Jurkat, Clone E6-1 (cell line): Measurements from ENCODE around the gene ADAM8.
"Not testable (repeated sequence)": the region's sequence is repeated elsewhere in the genome, so short reads cannot be mapped to it uniquely, and the experiment has no call there.

Source experiments
- DNase-seq: peaks from one replicate; pipeline ENCODE4 v3.0.0-alpha.2; 2011; ENCODE audit warnings: low read depth, low spot score
- H3K4me3 ChIP-seq: 2 replicates; pipeline ENCODE4 v1.5.1; 2011; ENCODE audit warnings: mild to moderate bottlenecking, low read length, control low read depth, moderate library complexity

Gene ADAM8

DNA sequence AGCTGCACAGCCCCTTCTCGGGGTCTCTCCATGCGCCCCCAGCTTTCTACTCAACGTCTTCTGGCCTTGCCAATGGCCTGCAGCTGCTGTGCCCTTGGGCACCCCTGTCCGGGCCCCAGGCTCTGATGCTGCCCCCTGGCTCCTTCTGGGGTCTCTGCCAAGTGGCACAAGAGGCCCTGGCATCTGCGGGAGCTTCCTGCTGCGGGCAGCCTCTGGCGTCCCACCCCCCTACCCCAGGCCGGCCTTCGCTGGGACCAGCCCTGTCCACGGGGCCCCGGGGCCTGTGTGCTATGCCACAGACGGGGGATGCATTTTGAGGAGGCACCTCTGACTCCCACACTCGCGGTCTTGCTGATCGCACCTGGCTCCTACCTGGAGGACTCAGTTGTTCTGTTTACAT, 36.7 kb downstream of the ADAM8 start:
- no peak for DNase-seq

DNA sequence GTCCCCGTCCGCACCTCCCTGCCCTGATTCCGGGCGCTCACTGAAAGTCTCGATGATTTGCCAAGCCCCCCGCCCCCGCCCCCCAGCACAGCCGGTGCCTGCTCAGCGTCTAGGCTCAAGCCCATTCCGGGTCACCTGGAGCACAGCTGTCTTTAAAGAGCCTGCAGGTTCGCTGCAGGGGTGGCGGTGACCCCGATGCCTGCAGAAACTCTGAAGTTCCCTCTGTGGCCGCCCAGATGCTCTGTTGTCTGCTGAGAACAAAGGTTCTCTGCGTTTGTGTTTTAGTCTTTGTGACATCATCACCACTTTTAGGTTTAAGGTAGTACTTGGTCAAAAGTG, 38.2 kb downstream of the ADAM8 start:
- H3K4me3 ChIP-seq, result no peak overlapping the region
- no peak for DNase-seq

More for the DNA sequence above, 36.7 kb downstream of the ADAM8 start:
- H3K4me3 ChIP-seq, result no peak overlapping the region

DNA sequence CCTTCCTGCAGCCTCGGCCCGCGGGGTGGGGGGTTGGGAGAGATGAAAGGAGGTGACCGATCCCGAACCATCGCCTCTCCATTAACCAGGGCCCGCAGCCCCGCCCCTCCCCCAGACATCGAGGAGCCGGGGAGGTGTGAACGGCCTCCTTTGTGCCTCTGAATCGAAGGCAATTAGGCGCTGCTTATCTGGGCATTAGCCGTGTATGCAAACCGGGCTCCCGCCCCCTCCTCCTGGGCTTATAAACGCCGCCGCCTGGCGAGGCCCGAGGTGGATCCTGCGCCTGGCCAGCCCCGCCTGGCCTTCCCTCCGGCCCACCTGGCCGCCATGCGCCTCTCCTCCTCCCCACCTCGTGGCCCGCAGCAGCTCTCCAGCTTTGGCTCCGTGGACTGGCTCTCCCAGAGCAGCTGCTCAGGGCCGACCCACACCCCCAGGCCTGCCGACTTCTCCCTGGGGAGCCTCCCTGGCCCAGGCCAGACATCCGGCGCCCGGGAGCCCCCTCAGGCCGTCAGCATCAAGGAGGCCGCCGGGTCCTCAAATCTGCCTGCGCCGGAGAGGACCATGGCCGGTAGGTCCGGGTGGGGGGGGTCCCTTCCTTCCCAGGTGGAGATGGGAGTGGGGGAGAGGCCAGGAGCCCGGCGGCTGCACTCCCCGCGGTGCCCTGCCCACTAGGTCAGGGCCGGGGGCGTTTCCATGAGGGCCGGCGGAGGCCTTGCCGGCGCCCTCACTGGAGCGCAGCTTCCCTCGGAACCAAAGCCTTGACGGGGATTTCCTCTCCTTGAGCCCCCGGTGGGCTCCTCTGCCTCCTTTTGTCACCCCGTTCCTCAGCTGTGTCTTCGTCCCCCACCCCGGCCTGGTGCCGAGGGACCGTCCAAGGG, 38.8 kb downstream of the ADAM8 start, which contains the start of gene VENTX:
Gene VENTX, plus strand, starts transcription at position 268 of the 878 bp plus-strand sequence. Its CDS starts 60 bp downstream, at position 328.
- no peak for DNase-seq
- no peak within 1 kb of the TSS for H3K4me3 ChIP-seq

DNA sequence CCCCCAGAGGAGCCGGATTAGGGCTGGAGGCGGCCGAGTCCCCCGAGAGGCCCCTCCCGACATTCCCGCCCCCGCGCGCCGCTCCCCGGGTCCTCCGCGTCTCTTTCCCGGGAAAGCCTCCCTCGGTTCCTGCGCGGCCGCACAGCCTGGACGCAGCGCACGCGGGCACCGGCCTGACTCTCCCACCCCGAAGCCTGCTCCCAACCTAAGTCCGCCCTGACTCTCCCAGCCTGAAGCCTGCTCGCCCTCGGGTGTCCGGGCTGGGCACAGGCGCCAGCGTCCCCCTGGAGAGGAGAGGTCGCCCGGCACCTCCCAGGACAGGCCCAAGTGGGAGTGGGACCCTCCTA, 39.5 kb downstream of the ADAM8 start:
- no peak for DNase-seq
- no peak overlapping the region for H3K4me3 ChIP-seq

DNA sequence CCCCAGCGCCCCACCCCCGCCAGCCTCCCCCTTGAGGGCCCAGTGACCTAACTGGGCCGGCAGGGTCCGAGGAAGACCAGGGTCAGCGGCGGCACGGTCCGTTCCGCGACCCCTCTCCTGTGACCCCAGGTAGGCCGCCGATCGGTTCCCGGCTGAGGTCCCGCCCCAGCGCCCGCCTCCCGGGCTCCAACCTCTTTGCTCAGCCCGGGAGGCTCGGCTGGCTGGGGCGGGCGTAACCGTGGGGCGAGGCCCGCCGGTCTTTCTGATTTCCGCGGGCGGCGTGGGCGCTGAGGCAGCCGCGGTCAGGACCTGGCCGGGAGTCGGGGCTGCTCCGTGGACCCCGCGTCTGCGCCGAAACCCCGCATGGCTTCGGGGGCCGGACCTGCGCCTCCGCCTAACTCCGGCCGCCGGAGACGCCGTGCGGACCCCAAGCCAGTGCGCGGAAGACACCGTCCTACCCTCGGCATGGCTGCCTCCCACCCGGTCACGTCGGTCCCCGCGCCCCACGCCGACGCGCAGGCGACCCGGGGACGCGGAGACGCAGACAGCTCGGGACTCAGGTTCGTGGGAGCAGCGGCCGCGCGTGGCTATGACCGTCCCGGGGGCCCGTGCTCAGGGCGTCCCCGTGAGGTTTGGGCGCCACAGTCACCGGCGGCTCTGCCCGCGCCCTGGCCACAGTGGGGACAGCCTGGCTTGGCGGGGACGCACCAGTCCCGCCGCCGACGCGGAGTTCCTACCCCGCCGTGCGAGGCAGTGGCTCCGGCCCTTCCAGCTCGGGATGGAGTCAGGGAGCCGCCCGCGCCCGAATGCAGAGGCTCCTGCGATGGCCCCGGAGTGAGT, 40.0 kb downstream of the ADAM8 start:
- H3K4me3 ChIP-seq, result no peak overlapping the region
- no peak for DNase-seq

GRCh38 chr10:133235932-133236331, 40.7 kb downstream of the ADAM8 start:
- H3K4me3 ChIP-seq, result no peak overlapping the region
- no peak for DNase-seq

DNA sequence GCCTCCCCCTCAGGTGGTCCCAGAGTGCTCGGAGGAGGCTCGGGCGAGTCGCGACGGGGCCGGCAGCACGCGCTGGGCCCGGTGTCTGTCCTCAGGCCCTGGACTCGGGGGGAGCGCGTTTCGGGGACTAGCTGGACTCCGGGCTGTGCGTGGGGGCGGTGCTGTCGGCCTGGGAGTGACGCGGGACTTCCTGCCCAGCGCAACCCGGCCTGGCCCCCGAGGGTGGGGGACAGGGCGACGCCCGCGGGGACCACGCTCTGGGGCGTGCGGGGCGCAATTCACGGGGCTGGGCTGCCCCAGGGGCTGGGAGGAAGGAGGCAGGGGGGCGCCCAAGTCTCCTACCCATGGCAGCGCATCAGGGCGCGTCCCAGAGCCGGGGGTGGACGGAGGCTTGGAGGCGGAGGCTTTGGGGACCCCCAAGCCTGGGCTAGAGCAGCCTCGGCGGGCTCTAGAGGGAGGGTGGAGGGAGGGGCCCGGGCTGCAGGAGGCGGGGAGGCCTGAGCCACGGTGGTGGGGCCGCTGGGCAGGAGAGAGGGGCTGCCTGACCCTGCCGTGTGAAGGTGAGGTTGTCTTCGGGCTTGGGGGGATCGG, 41.3 kb downstream of the ADAM8 start:
- no peak for DNase-seq
- H3K4me3 ChIP-seq, result no peak overlapping the region

GRCh38 chr10:133234796-133235195, 41.9 kb downstream of the ADAM8 start:
- DNase-seq, H3K4me3 ChIP-seq: not testable (repeated sequence)

DNA sequence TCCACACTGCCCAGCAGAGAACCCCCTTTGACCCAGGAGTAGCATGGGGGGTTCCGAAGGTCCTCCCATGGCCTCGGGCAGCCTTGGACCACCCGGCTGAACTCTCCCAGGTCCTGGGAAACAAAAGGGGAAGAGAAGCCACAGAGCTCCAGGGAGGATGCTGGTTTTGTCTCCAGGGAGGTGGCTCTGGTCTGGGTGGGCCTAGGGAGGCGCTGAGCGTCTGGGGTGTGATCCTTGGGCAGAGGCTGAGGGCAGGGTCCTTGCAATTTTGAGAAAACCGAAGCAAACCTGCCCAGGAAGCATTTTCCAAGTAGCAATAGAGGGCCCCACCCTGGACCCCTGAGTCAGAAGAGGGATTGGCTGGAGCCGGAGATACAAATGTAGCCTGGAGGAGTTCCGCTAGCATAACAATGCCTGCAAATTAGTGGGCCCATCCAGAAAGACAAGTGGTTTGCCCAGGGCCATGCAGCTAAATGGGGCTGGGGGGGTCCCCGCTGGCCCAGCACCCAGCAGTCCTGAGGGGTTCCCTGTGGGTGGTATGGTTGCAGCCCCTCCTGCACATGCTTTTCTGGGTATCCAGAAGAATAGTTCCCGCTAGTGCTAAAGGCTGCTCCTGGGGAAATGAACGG, 44.6 kb downstream of the ADAM8 start:
- no peak for DNase-seq
- H3K4me3 ChIP-seq, result no peak overlapping the region

- H3K4me3 ChIP-seq, result no peak overlapping the region
- DNase-seq, result no peak
These were observed 45.3 kb downstream of the ADAM8 start for GRCh38 chr10:133231244-133231945.

GRCh38 chr10:133230387-133231195, 46.1 kb downstream of the ADAM8 start:
- no peak for DNase-seq
- H3K4me3 ChIP-seq, result no peak overlapping the region

DNA sequence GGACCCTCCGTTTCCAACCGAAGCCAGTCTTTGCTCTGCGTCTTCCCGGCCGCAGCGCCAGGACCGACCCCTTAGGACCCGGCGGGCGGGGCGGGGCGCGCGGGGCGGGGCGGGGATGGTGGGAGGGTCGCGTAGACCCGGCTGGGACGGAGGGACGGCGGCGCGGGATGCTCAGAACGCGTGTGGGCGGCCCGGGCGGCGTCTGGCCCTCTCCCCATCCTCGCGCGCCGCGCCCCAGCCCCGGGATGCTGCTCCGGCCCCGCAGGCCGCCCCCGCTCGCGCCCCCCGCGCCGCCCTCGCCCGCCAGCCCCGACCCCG, 46.7 kb downstream of the ADAM8 start, which contains the start of gene UTF1:
Gene UTF1, plus strand, starts transcription at position 174 of the 318 bp plus-strand sequence. Its CDS starts 72 bp downstream, at position 246.
- no peak for DNase-seq
- no peak within 1 kb of the TSS for H3K4me3 ChIP-seq

DNA sequence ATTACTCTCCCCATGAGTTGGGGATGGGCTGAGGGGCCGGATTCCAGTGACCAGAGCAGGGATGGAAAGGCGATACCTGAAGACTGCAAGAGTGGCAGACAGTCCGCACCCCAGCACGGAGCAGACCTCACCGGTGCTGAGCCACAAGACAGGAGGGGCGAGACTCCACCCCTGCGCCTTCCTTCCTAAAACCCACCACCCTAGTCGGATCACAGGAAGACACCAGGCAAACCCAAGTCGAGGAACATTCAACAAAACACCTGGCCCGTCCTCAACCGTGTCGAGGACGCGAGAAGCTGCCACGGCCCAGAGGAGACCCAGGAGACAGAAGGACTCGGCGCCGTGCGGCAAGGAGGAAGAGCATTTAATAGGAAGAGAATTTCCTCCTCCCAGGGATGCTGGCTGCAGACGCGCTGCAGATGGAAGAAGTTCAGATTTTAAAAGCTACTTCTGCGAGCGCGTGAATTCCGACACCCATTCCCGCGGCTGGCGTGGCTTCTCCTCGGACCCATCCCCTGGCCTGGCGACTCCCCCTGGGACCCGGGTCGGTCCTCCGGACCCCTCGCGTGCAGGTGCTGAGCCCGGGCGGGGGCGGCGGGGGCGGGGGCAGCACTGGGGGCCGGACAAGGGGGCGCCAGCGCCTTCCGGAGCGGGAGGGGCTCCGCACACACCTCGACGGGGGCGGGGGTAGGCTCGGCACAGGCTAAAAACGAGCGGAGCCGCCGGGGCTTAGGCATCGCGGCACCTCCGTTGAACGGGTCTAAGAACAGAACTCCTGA, 47.2 kb downstream of the ADAM8 start:
- DNase-seq, result no peak
- no peak overlapping the region for H3K4me3 ChIP-seq

- H3K4me3 ChIP-seq, result no peak overlapping the region
- no peak for DNase-seq
These were observed 49.4 kb downstream of the ADAM8 start for GRCh38 chr10:133227256-133227655.

DNA sequence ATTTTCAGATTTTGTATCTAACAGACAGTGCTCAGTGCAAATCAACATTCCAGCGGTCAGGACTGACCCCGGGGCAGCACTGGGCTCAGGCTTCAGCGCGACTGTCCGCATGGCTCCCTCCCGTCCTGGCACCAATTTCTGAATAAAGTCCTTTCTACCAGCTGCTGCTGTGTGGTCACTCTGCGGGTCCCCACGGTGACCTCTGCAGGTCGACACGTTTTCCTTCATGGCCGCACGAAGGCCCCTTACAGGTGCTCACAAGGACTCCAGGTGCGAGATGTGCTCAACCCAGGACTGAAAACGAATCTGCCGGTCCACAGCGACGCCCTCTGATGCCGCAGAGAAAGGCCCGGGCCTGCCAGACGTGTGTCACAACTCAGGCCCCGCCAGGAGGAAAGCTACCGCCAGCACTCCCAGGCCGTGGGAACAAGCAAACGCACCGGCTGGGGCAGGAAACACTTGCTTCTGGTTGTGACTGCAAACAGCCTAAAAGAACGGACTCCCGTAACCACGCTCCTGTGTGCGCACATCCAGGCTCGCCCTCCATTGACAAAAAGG, 50.3 kb downstream of the ADAM8 start:
- DNase-seq, result no peak
- no peak overlapping the region for H3K4me3 ChIP-seq

DNA sequence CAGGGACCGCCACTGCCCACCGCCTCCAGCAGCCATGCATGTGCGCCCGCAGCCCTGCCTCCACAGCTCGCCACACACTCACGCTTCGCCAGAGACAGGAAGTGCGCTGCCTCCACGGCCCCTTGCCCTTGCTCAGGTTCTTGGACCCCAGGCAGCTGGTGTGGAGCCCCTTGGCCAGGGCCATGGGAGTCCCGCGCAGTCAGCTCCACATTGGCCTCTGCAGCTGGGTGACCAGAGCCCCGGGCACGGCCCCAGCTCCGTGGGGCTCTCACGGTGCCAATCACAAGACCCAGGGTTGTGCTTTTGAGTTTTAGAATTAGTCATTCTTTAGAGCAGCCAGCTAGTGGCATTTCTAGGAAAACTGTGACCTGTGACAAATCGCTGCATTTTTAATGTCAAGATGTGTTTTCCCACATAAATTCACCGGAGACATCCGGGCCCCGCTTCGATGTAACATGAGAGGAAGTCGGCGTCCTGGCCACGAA, 50.9 kb downstream of the ADAM8 start:
- DNase-seq, result no peak
- H3K4me3 ChIP-seq, result no peak overlapping the region

- no peak for DNase-seq
- H3K4me3 ChIP-seq, result no peak overlapping the region
These were observed 51.8 kb downstream of the ADAM8 start for GRCh38 chr10:133224756-133225372.
